Heart right ventricle (tissue), 16 donors: ENCODE measurements around the gene CACNA1C. TPM values are rescaled to one million over a fixed set of nuclear protein-coding genes. Genes with fewer than 3 reads are reported as not detected.

Experiments
- ATAC-seq, 8 donors: fragments of 200-7000 bp; cut with Tn5 transposase; one replicate each; pipeline ENCODE4 v1.9.1; 2020; ENCODE audit warnings: mild to moderate bottlenecking in 8 of 8, moderate library complexity in 8 of 8, moderate number of reproducible peaks in 1 of 8
- DNase-seq, 2 donors: peaks; one replicate each; pipeline ENCODE4 v3.0.0-alpha.2; 2020
- H3K27ac ChIP-seq, 10 donors: fragments of 200-600 bp; sonication (generic) in 2 of 10; one replicate each; pipeline versions ENCODE4 v1.5.0 to v1.8.0; 2020 to 2022; ENCODE audit warnings: mild to moderate bottlenecking in 3 of 10
- H3K27me3 ChIP-seq, 7 donors: fragments of 200-600 bp; one replicate each; pipeline ENCODE4 v1.8.0; 2021 to 2022; ENCODE audit warnings: mild to moderate bottlenecking in 2 of 7
- H3K36me3 ChIP-seq, 9 donors: fragments of 200-600 bp; sonication (generic) in 1 of 9; one replicate each; pipeline versions ENCODE4 v1.5.0 to v1.8.0; 2020 to 2022; ENCODE audit warnings: mild to moderate bottlenecking in 2 of 9
- H3K4me1 ChIP-seq, 9 donors: fragments of 200-600 bp; sonication (generic) in 1 of 9; one replicate each; pipeline versions ENCODE4 v1.5.0 to v1.8.0; 2020 to 2022; ENCODE audit warnings: mild to moderate bottlenecking in 4 of 9
- H3K4me3 ChIP-seq, 10 donors: fragments of 200-600 bp; sonication (generic) in 2 of 10; one replicate each; pipeline versions ENCODE4 v1.5.0 to v1.8.0; 2020 to 2022; ENCODE audit warnings: mild to moderate bottlenecking in 7 of 10, moderate library complexity in 2 of 10
- H3K9me3 ChIP-seq, 11 donors: fragments of 200-600 bp in 10 of 11; sonication (generic) in 2 of 11; one replicate each; pipeline versions ENCODE4 v1.5.0 to v1.8.0; 2013 to 2022; ENCODE audit warnings: mild to moderate bottlenecking in 2 of 11, control low read depth in 1 of 11, moderate library complexity in 1 of 11
- WGBS, 2 donors: extraction: QIAGEN DNeasy Blood & Tissue Kit; methylation state at CpG; one replicate each; pipeline ENCODE4 v1.1.7; 2013; ENCODE audit warnings: inconsistent platforms in 1 of 2; 5-methylcytosine and 5-hydroxymethylcytosine counted together
- intact Hi-C, 10 donors: fragments of 100-400 bp; cut with DNase I; formaldehyde crosslinking; loops; one replicate each; pipeline versions ENCODE4 v1.11.1 to v1.14.2; 2022
- polyA plus RNA-seq, 2 donors: library from polyadenylated mRNA; stranded (reverse); fragments of 200-250 nt; gene quantifications; one replicate each; pipeline ENCODE4 v1.2.3, GENCODE V29; 2013
- total RNA-seq, 10 donors: library from RNA; stranded (reverse); fragmentation: NEBNext Ultra II Directional in 3 of 10; extraction: Animal tissue kit (Norgen Biotek cat#: 25700) in 3 of 10; gene quantifications; one replicate each; pipeline versions ENCODE4 v1.2.1 to v1.2.4, GENCODE V29; 2021 to 2023
- TF ChIP-seq, protein P1 (sequence below), 9 donors: fragments of 200-600 bp; sonication (generic) in 2 of 9; IDR thresholded peaks; one replicate each; pipeline versions ENCODE4 v1.5.0 to v1.8.0; 2021 to 2022; ENCODE audit warnings: antibody characterized with exemption in 9 of 9, mild to moderate bottlenecking in 5 of 9, moderate library complexity in 1 of 9
- donor health status: Arrhythmogenic right ventricular cardiomyopathy.
- donor health status: ischemic (EF 13 %, LVEDD 7.1; RV severe dilation, severe dysfunction).
- donor health status: healthy with polysubstance abuse.
- donor health status: DM: no; HTN: yes; CAD: no.
- donor health status: DM: no; HTN: no; CAD: no.
- donor health status: ischemic (EF 25% LVEDD 6.9; RV normal size, moderate dysfunction).
- donor health status: ischemic (EF 25% LVEDD 5.7; RV mildly dilated, moderate dysfunction).
- donor health status: healthy.
- donor health status: DM: yes; HTN: yes; CAD: no.
- donor health status: Ischemic cardiomyopathy.
- donor health status: ischemic (EF 35%, LVEDD 5.7; RV mildly dilated, moderate dysfunction).
- donor health status: nonischemic (EF 11% LVEDD 7.7; RV severe dilation, severe dysfunction).
- donor health status: DM: yes; HTN: yes; CAD: no.
- donor health status: PGD.
- donor health status: ischemic (EF 29% LVEDD 5.4; RV normal size, mild dysfunction).
- donor health status: nonischemic (EF 23%, LVEDD 6.1; RV moderate dilation, normal function).

Gene CACNA1C
- total and polyA plus RNA-seq, 12 donors, result 19.1 to 222 (median 183) TPM

DNA sequence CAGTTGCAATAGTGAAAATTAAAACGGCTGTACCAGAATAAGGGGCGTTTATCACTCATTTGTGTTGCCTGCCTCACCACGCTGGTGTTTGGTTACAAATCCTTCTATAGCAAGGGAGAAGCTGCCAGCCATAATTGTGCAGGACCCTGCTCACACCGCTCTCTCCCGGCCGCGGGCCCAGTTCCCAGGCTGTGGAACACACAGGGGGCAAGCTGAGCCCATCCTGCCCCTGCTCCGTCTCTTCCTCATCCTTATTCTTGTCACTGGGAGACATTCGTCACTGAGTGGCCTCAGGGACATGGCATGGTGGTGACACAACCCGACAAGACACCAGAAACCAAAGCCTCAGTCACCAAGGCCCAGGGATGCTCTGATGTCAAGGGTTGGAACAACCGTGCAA, 625.6 kb downstream of the CACNA1C start:
- H3K4me1 ChIP-seq, result peaks cover 0 to 7% (median 0%) of the 10 kb centered on the region in 9 donors
- H3K9me3 ChIP-seq, result no peaks in the 10 kb centered on the region
- WGBS, 2 donors, result 74 to 77% methylated on average over 11 of the region's 11 CpGs
- H3K27me3 ChIP-seq, result no peaks in the 10 kb centered on the region
- H3K4me3 ChIP-seq, result no peak overlapping the region
- TF ChIP-seq, protein P1, sequence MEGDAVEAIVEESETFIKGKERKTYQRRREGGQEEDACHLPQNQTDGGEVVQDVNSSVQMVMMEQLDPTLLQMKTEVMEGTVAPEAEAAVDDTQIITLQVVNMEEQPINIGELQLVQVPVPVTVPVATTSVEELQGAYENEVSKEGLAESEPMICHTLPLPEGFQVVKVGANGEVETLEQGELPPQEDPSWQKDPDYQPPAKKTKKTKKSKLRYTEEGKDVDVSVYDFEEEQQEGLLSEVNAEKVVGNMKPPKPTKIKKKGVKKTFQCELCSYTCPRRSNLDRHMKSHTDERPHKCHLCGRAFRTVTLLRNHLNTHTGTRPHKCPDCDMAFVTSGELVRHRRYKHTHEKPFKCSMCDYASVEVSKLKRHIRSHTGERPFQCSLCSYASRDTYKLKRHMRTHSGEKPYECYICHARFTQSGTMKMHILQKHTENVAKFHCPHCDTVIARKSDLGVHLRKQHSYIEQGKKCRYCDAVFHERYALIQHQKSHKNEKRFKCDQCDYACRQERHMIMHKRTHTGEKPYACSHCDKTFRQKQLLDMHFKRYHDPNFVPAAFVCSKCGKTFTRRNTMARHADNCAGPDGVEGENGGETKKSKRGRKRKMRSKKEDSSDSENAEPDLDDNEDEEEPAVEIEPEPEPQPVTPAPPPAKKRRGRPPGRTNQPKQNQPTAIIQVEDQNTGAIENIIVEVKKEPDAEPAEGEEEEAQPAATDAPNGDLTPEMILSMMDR (IDR thresholded peaks at IDR 0.05), result no peak
- no peak overlapping the region for H3K27ac ChIP-seq
- no peak for DNase-seq
- ATAC-seq, result no peak
- intact Hi-C loops, result no loop called here
- peaks cover 0 to 99% (median 29%) of the 10 kb centered on the region in 9 donors for H3K36me3 ChIP-seq

DNA sequence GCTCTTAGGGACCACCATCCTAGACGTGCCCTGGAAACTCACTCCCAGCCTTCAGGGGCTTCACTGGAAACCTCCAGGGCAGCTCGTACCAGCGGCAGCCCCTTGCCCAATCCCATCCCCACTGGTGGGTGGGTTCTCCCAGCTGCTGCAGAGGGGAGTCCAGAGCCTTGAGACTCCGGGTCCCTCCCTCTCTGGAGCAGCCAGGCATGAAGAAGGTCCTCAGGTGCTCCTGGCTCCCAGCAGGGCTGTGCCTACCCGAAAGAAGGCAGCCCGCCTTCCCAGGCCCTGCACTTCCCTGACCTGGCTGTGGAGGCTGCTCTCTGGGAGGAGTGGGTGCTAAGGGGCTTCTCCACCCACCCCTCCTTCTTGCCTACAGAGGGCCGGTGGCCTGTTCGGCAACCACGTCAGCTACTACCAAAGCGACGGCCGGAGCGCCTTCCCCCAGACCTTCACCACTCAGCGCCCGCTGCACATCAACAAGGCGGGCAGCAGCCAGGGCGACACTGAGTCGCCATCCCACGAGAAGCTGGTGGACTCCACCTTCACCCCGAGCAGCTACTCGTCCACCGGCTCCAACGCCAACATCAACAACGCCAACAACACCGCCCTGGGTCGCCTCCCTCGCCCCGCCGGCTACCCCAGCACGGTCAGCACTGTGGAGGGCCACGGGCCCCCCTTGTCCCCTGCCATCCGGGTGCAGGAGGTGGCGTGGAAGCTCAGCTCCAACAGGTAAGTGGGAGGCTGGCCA, 626.5 kb downstream of the CACNA1C start:
- H3K4me3 ChIP-seq, result no peak overlapping the region
- H3K9me3 ChIP-seq, result no peaks in the 10 kb centered on the region
- ATAC-seq, result peak in 1 of 8 donors; percentile 6
- 90 to 95% methylated on average over 33 of the region's 33 CpGs for WGBS, 2 donors
- H3K27ac ChIP-seq, result no peak overlapping the region
- TF ChIP-seq, protein P1 (IDR thresholded peaks at IDR 0.05), result no peak
- H3K4me1 ChIP-seq, result peaks cover 0 to 11% (median 0%) of the 10 kb centered on the region in 9 donors
- no peaks in the 10 kb centered on the region for H3K27me3 ChIP-seq
- peaks cover 0 to 98% (median 33%) of the 10 kb centered on the region in 9 donors for H3K36me3 ChIP-seq
- no peak for DNase-seq
- intact Hi-C loops, result no loop called here

DNA sequence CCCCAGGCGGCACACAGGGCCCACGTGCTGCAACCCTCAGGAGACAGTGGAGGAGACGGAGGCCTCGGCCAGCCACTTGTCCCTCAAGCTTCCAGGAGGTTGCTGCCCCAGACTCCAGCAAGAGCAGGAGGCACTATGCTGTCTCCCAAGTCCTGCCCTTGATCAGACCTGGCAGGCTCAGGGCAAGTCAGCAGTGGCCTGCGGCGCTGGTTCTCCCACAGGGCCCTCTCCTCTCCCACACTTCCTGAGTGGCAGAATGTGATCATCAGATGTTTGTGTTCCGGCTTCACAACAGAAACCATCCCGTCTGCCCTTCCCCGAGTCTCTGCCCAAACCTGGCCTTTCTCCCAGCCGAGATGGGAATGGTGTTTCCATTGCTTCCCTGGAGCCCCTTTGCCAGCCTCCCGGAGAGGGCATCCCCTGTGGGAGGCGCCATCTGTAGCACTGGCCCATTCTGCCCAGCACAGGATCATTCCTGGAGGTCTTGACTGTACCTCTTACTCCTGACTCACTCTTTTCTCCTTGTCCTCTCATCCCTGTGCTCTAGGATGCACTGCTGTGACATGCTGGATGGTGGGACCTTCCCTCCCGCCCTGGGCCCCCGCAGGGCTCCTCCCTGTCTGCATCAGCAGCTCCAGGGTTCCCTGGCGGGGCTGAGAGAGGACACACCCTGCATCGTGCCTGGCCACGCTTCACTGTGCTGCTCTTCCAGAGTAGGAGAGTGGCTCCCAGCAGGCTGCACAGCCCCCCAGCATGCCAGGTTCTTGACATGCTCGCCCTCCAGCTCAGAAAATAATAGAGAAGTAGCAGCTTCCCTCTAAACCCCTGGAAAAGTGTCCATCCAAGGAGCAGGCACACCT, 627.3 kb downstream of the CACNA1C start:
- Histone ChIP-seq H3K36me3 (peaks cover 0 to 95% (median 33%) of the 10 kb centered on the region in 9 donors), H3K4me1 (peaks cover 0 to 11% (median 0%) of the 10 kb centered on the region in 9 donors), H3K27me3 (no peaks in the 10 kb centered on the region), H3K4me3 (no peak overlapping the region), H3K27ac (no peak overlapping the region), H3K9me3 (no peaks in the 10 kb centered on the region)
- DNase-seq (no peak), ATAC-seq (no peak)
- WGBS, 2 donors, result 80 to 87% methylated on average over 18 of the region's 18 CpGs
- intact Hi-C loops, result loop anchor here in 1 of 10 donors (10.0 kb wide), 1 partner anchor 105 kb away; no protein-coding TSS in a partner anchor
- TF ChIP-seq, protein P1 (IDR thresholded peaks at IDR 0.05), result no peak

DNA sequence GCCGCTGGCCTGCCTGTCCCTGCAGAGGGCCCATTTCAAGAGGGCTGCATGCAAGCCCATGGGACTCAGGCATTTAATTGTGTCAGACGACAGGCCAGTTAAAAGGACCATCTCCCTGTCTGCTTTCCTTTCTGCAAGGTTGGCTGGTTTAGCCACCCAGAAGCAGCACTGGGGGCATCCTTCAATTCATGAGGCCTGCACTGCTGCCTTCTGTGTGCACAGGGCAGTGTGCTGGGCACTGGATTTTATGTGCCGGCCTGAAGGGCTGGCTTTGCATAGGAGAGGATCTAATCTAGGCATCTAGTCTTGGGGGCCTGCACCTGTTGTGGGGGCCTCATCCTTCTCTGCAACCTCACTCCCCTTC, 627.9 kb downstream of the CACNA1C start:
- Histone ChIP-seq H3K27me3 (no peaks in the 10 kb centered on the region), H3K27ac (no peak overlapping the region), H3K4me3 (no peak overlapping the region), H3K9me3 (no peaks in the 10 kb centered on the region), H3K36me3 (peaks cover 0 to 92% (median 33%) of the 10 kb centered on the region in 9 donors), H3K4me1 (peaks cover 0 to 11% (median 0%) of the 10 kb centered on the region in 9 donors)
- intact Hi-C loops, result loop anchor here in 1 of 10 donors (10.0 kb wide), 1 partner anchor 104 kb away; no protein-coding TSS in a partner anchor
- TF ChIP-seq, protein P1 (IDR thresholded peaks at IDR 0.05), result no peak
- ATAC-seq (no peak), DNase-seq (no peak)
- 72 to 89% methylated on average over 3 of the region's 3 CpGs for WGBS, 2 donors
